Measurements from ENCODE around the gene EIF4G3. TPM values are rescaled to one million over a fixed set of nuclear protein-coding genes. Genes with fewer than 3 reads are reported as not detected.

Gene EIF4G3
- total RNA-seq, 4 donors from 2014 or later: 68.9 to 110 (median 104) TPM

DNA sequence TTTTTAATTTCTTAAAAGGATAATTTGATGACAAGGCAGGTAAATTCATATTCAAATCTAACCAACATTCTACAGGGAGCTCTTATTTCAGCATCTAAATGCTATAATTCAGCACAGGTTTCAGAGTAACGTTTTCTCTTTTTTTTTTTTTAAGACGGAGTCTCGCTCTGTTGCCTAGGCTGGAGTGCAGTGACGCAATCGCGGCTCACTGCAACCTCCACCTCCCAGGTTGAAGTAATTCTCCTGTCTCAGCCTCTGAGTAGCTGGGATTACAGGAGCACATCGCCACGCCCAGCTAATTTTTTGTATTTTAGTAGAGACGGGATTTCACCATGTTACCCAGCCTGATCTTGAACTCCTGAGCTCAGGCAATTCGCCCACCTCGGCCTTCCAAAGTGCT is 66.5 kb downstream of the EIF4G3 start:
- intact Hi-C loops (cut with DNase I): no loop called here
- 95% methylated on average over 11 of the region's 11 CpGs for WGBS, 2 donors
- DNase-seq: no peak
- Histone ChIP-seq H3K4me3 (replicated peaks in 1 of 3) (no peak overlapping the region), H3K27me3 (no peaks in the 10 kb centered on the region), H3K36me3 (no peaks in the 10 kb centered on the region), H3K27ac (peak overlapping the region in 2 of 3 donors; percentile 27 to 44), H3K4me1 (peaks cover 7 to 16% of the 10 kb centered on the region in 2 donors), H3K9me3 (no peaks in the 10 kb centered on the region)
- TF ChIP-seq POLR2A (IDR thresholded peaks at IDR 0.05): no peak
- TF ChIP-seq, protein P1, sequence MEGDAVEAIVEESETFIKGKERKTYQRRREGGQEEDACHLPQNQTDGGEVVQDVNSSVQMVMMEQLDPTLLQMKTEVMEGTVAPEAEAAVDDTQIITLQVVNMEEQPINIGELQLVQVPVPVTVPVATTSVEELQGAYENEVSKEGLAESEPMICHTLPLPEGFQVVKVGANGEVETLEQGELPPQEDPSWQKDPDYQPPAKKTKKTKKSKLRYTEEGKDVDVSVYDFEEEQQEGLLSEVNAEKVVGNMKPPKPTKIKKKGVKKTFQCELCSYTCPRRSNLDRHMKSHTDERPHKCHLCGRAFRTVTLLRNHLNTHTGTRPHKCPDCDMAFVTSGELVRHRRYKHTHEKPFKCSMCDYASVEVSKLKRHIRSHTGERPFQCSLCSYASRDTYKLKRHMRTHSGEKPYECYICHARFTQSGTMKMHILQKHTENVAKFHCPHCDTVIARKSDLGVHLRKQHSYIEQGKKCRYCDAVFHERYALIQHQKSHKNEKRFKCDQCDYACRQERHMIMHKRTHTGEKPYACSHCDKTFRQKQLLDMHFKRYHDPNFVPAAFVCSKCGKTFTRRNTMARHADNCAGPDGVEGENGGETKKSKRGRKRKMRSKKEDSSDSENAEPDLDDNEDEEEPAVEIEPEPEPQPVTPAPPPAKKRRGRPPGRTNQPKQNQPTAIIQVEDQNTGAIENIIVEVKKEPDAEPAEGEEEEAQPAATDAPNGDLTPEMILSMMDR (IDR thresholded peaks at IDR 0.05): no peak

DNA sequence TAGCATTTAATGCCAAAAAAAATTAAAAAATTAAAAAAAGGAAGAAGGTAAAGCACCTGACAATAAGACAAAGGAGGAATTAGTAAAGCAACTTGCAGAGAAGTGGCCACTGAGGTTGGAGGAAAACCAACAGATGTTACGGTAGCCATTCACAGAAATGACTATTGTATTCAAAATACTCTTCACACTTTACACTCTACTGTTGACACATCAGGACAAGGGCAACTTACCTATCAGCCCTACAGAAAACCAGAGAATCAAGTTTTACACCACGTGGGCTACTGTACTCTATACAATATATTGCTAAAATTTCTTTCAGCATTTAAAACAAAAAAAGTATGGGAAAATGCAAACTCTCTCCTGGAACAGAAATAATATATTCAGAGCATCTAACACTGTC is 70.0 kb downstream of the EIF4G3 start:
- no peaks in the 10 kb centered on the region for H3K9me3 ChIP-seq
- no peaks in the 10 kb centered on the region for H3K36me3 ChIP-seq
- H3K4me1 ChIP-seq: peaks cover 7 to 8% of the 10 kb centered on the region in 2 donors
- intact Hi-C loops (cut with DNase I): no loop called here
- WGBS, 2 donors: 79 to 85% methylated on average over 2 of the region's 2 CpGs
- DNase-seq: no peak
- no peaks in the 10 kb centered on the region for H3K27me3 ChIP-seq
- H3K4me3 ChIP-seq (replicated peaks in 1 of 3): no peak overlapping the region
- TF ChIP-seq, protein P1 (IDR thresholded peaks at IDR 0.05): no peak
- no peak overlapping the region for H3K27ac ChIP-seq

DNA sequence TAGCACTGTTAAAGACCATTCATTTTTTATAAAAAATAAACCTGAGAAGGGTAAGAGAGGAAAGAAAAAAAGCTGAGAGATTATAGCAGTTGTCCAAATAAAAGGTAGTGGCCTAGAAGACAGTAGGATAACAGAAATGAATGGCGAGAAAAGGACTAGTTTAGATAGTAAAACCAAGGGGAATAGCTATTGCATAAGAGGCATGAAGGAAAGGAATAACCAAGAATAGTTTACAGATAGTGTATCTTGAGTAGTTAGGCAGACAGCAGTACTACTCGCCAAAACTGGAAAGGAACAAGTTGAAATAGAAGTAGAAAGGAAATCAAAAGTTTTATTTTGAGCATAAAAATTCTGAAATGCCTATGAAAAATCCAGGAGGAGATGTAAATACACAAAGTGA is 70.5 kb downstream of the EIF4G3 start:
- WGBS, 2 donors: 85 to 91% methylated on average over 2 of the region's 2 CpGs
- Histone ChIP-seq H3K4me1 (peaks cover 3% of the 10 kb centered on the region in 2 donors), H3K27me3 (no peaks in the 10 kb centered on the region), H3K27ac (no peak overlapping the region), H3K9me3 (no peaks in the 10 kb centered on the region), H3K36me3 (no peaks in the 10 kb centered on the region), H3K4me3 (replicated peaks in 1 of 3) (no peak overlapping the region)
- TF ChIP-seq POLR2A (IDR thresholded peaks at IDR 0.05): no peak
- TF ChIP-seq, protein P1 (IDR thresholded peaks at IDR 0.05): no peak
- no peak for DNase-seq
- intact Hi-C loops (cut with DNase I): no loop called here

DNA sequence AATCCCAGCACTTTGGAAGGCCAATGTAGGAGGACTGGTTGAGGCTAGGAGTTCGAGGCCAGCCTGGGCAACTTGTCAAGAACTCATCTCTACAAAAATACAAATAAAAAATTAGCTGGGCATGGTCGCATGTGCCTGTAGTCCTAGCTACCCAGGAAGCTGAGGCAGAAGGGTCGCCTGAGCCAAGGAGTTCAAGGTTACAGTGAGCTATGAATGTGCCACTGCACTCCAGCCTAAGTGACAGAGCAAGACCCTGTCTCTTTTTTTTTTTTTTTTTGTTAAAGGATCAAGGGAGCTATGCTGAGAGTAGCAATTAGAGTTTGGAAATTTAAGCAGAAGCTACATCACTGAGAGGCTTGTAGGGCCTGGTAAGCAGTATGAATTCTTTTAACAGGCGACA is 70.9 kb downstream of the EIF4G3 start:
- Histone ChIP-seq H3K4me3 (replicated peaks in 1 of 3) (no peak overlapping the region), H3K27me3 (no peaks in the 10 kb centered on the region), H3K27ac (no peak overlapping the region), H3K4me1 (no peaks in the 10 kb centered on the region), H3K36me3 (no peaks in the 10 kb centered on the region), H3K9me3 (no peaks in the 10 kb centered on the region)
- TF ChIP-seq POLR2A (IDR thresholded peaks at IDR 0.05): no peak
- TF ChIP-seq, protein P1 (IDR thresholded peaks at IDR 0.05): no peak
- WGBS, 2 donors: 93 to 95% methylated on average over 4 of the region's 4 CpGs
- intact Hi-C loops (cut with DNase I): no loop called here
- no peak for DNase-seq

DNA sequence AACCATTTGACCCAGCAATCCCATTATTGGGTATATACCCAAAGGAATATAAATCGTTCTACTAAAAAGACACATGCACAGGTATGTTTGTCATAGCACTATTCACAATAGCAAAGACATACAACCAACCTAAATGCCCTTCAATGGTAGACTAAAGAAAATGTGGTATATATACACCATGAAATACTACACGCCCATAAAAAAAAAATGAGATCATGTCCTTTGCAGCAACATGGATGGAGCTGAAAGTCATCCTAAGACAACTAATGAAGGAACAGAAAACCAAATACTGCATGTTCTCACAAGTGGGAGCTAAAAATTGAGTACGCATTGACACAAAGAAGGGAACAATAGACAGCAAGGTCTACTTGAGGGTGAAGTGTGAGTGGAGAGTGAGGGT is 72.0 kb downstream of the EIF4G3 start:
- H3K27me3 ChIP-seq: no peaks in the 10 kb centered on the region
- H3K27ac ChIP-seq: no peak overlapping the region
- H3K4me3 ChIP-seq (replicated peaks in 1 of 3): no peak overlapping the region
- no peaks in the 10 kb centered on the region for H3K4me1 ChIP-seq
- intact Hi-C loops (cut with DNase I): no loop called here
- no peak for DNase-seq
- no peaks in the 10 kb centered on the region for H3K36me3 ChIP-seq
- H3K9me3 ChIP-seq: no peaks in the 10 kb centered on the region
- 93 to 97% methylated on average over 3 of the region's 3 CpGs for WGBS, 2 donors
- TF ChIP-seq, protein P1 (IDR thresholded peaks at IDR 0.05): no peak
- TF ChIP-seq POLR2A (IDR thresholded peaks at IDR 0.05): no peak
